ENCODE measurements around the gene HERC2. TPM values are rescaled to one million over a fixed set of nuclear protein-coding genes. Genes with fewer than 3 reads are reported as not detected.
A peak's percentile ranks its signal among the peaks of the same experiment; 100 is the strongest.

HERC2 gene
- total and polyA plus RNA-seq, 9 of the 15 experiments (the other 6 are each of a cell fraction or from before 2014, with no cell fraction given), result 10.6 to 84.0 (median 42.6) TPM

DNA sequence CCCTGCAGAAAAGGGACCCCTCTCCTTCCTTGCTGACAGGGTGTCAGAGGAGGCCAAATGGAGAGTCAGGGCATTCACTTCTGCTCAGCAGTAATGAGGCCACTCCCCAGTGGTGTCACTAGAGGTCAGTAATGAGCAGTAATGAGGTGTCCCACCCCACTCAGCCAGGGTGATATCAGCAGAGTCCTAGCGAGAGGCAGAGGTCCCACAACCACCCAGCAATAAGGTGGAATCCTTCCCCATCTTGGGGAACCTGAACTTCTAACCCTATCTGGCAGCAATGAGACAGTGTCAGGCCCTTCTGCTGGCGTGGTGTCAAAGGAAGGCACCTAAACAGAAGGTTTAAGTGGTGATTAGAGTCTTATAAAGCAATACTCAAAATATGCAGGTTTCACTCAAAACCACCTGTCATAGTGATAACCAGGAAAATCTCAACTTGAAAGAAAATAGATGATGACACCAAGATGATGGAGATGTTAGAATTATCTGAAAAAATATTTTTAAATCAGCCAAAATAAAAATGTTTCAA, 235.7 kb downstream of the HERC2 start (continued):
- TF ChIP-seq MAZ (CRISPR knock-in tag; conservative IDR thresholded peaks at IDR 0.05 in 1 of 2, IDR thresholded peaks at IDR 0.05 in 1 of 2) (0 out of 4 replicates have a peak, but pooled peaks of 1 of the 2 experiments have one; percentile 27), JUND (IDR thresholded peaks at IDR 0.05; ENCODE audit: borderline replicate concordance, low read depth, low read length) (peak; percentile 35; the same call in 1 of the 2 replicates), JUND (tag; IDR thresholded peaks at IDR 0.05; ENCODE audit: borderline replicate concordance, low read depth, low read length) (no peak; the same call in 2 of the 3 replicates), PURB (CRISPR knock-in tag; IDR thresholded peaks at IDR 0.05; ENCODE audit: low read depth) (no peak), SMC3 (conservative IDR thresholded peaks at IDR 0.05; ENCODE audit: insufficient read depth, low read depth, low read length) (peak; percentile 48; the same call in 1 of the 2 replicates), ZNF23 (CRISPR knock-in tag; IDR thresholded peaks at IDR 0.05) (no peak), RB1 (IDR thresholded peaks at IDR 0.05; ENCODE audit: low read depth) (0 out of 2 replicates have a peak, but pooled peaks have one; percentile 21), CREM (IDR thresholded peaks at IDR 0.05; ENCODE audit: low read depth) (peak; percentile 34; the same call in 1 of the 2 replicates), RAD21 (CRISPR knock-in tag; conservative IDR thresholded peaks at IDR 0.05 in 1 of 2, IDR thresholded peaks at IDR 0.05 in 1 of 2) (peak; percentile 27 to 70; a peak in 3 of 4 replicates), CTCF (IDR thresholded peaks at IDR 0.05 in 2 of 3, conservative IDR thresholded peaks at IDR 0.05 in 1 of 3; ENCODE audit: insufficient read depth in 2 of 3, low read depth in 1 of 3, low read length in 3 of 3) (peak; percentile 78 to 88 (median 83)), ZNF76 (CRISPR knock-in tag; IDR thresholded peaks at IDR 0.05; ENCODE audit: borderline replicate concordance) (no peak), STAG1 (CRISPR knock-in tag; IDR thresholded peaks at IDR 0.05; ENCODE audit: borderline replicate concordance) (peak; percentile 52; the same call in 1 of the 2 replicates), MEF2A (IDR thresholded peaks at IDR 0.05; ENCODE audit: control insufficient read depth, low read depth, low read length) (no peak), ARID2 (IDR thresholded peaks at IDR 0.05) (0 out of 2 replicates have a peak, but pooled peaks have one; percentile 13), CTBP1 (IDR thresholded peaks at IDR 0.05; ENCODE audit: borderline replicate concordance) (peak; percentile 13; the same call in 1 of the 2 replicates), ATF3 (IDR thresholded peaks at IDR 0.05) (no peak), ATF3 (CRISPR knock-in tag; conservative IDR thresholded peaks at IDR 0.05) (no peak), RCOR1 (IDR thresholded peaks at IDR 0.05; ENCODE audit: borderline replicate concordance in 1 of 2, low read depth in 2 of 2, low read length in 2 of 2) (peak in 1 of 2 experiments; percentile 48; a peak in 1 of 4 replicates)
